ENCODE results near the gene HNRNPUL2. TPM values are rescaled to one million over a fixed set of nuclear protein-coding genes. Genes with fewer than 3 reads are reported as not detected.
A peak's percentile ranks its signal among the peaks of the same experiment; 100 is the strongest.

HNRNPUL2 gene
- total and polyA plus RNA-seq, 2 donors (not counting 1 experiment from before 2014, with no cell fraction given) = 14.5 to 18.8 TPM

DNA sequence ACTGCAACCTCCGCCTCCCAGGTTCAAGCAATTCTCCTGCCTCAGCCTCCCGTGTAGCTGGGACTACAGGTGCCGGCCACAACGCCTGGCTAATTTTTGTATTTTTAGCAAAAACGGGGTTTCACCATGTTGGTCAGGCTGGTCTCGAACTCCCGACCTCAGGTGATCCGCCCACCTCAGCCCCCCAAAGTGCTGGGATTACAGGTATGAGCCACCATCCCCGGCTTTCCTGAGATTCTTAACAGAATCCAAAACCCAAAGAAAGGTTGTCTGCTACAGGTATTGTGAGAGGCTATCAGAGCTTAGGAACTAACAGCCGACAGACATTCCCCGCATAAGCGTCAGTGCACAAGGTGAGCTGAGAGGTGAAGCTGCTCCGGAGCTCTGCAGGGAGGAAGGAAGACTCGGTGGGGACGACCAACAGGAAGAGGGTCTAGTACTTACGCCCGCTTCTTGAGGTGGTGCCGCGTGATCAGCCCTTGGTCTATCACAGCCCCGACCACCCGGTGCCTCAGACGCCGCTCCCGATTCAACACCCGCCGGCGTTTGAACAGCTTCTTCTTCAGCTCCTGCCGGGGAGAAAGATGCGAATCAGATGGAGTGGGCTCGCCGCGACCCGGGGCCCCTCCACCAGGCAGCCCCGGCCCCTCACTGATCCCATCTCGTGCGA is 62.7 kb downstream of the HNRNPUL2 start:
- Histone ChIP-seq H3K27ac (ENCODE audit: insufficient read depth, low read length) (peak overlapping the region; percentile 45), H2AFZ (ENCODE audit: low read length) (peak overlapping the region; percentile 50), H3K27me3 (ENCODE audit: control insufficient read depth, insufficient read depth, low read length) (no peaks in the 10 kb centered on the region), H3K36me3 (ENCODE audit: control insufficient read depth, insufficient read depth, low read length) (peaks cover 15% of the 10 kb centered on the region), H3K9ac (ENCODE audit: insufficient read depth, low read length) (peak overlapping the region; percentile 48), H3K4me1 (ENCODE audit: control insufficient read depth, extremely low read depth, insufficient read depth, low read length) (peaks cover 10% of the 10 kb centered on the region), H3K4me2 (ENCODE audit: extremely low read depth, insufficient read depth, low read length) (peak overlapping the region; percentile 60), H3K79me2 (ENCODE audit: control insufficient read depth, insufficient read depth, low read length) (peaks cover 29% of the 10 kb centered on the region), H4K20me1 (ENCODE audit: control insufficient read depth, extremely low read depth, insufficient read depth, low read length) (no peaks in the 10 kb centered on the region), H3K9me3 (ENCODE audit: control insufficient read depth, insufficient read depth, low read depth, low read length) (no peaks in the 10 kb centered on the region), H3K4me3 (replicated peaks in 1 of 4; ENCODE audit: control extremely low read depth in 1 of 4, insufficient read depth in 1 of 4, low read depth in 3 of 4, low read length in 4 of 4) (peak overlapping the region; percentile 43 to 90 (median 70))
- TF ChIP-seq, protein P1, sequence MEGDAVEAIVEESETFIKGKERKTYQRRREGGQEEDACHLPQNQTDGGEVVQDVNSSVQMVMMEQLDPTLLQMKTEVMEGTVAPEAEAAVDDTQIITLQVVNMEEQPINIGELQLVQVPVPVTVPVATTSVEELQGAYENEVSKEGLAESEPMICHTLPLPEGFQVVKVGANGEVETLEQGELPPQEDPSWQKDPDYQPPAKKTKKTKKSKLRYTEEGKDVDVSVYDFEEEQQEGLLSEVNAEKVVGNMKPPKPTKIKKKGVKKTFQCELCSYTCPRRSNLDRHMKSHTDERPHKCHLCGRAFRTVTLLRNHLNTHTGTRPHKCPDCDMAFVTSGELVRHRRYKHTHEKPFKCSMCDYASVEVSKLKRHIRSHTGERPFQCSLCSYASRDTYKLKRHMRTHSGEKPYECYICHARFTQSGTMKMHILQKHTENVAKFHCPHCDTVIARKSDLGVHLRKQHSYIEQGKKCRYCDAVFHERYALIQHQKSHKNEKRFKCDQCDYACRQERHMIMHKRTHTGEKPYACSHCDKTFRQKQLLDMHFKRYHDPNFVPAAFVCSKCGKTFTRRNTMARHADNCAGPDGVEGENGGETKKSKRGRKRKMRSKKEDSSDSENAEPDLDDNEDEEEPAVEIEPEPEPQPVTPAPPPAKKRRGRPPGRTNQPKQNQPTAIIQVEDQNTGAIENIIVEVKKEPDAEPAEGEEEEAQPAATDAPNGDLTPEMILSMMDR (conservative IDR thresholded peaks at IDR 0.05 in 1 of 2, IDR thresholded peaks at IDR 0.05 in 1 of 2; ENCODE audit: low read depth in 1 of 2, low read length in 2 of 2) = no peak
- TF ChIP-seq EZH2 (IDR thresholded peaks at IDR 0.05; ENCODE audit: low read length, missing control alignments) = no peak
- peak in 1 of 2 donors; percentile 67 for DNase-seq (ENCODE audit: low read depth in 2 of 2)

Other genes with a start within 250 kb of the HNRNPUL2 start
- 396 and 762 TPM in 2 replicates for gene AHNAK, start 180.7 kb downstream of the HNRNPUL2 start, total RNA-seq
- 209 and 220 TPM in 2 replicates for gene AHNAK, start 180.7 kb downstream of the HNRNPUL2 start, polyA plus RNA-seq
- gene EEF1G, start 153.6 kb downstream of the HNRNPUL2 start, total RNA-seq = 1,405 and 1,825 TPM in 2 replicates
- gene EEF1G, start 153.6 kb downstream of the HNRNPUL2 start, polyA plus RNA-seq = 1,308 and 1,333 TPM in 2 replicates
- gene TUT1, start 135.9 kb downstream of the HNRNPUL2 start, total RNA-seq = 6.9 and 7.8 TPM in 2 replicates
- gene TUT1, start 135.9 kb downstream of the HNRNPUL2 start, polyA plus RNA-seq = 5.5 and 6.8 TPM in 2 replicates
- gene MTA2, start 125.6 kb downstream of the HNRNPUL2 start, total RNA-seq = 117 and 124 TPM in 2 replicates
- gene MTA2, start 125.6 kb downstream of the HNRNPUL2 start, polyA plus RNA-seq = 31.4 and 33.6 TPM in 2 replicates
- 17.5 and 20.5 TPM in 2 replicates for gene EML3, start 114.7 kb downstream of the HNRNPUL2 start, total RNA-seq
- 17.8 and 22.6 TPM in 2 replicates for gene EML3, start 114.7 kb downstream of the HNRNPUL2 start, polyA plus RNA-seq
- gene ROM1, start 114.2 kb downstream of the HNRNPUL2 start, total RNA-seq = 8.5 and 9.9 TPM in 2 replicates
- gene ROM1, start 114.2 kb downstream of the HNRNPUL2 start, polyA plus RNA-seq = 1.7 and 3.0 TPM in 2 replicates
- 29.1 and 30.8 TPM in 2 replicates for gene B3GAT3, start 105.5 kb downstream of the HNRNPUL2 start, total RNA-seq
- 15.9 and 17.6 TPM in 2 replicates for gene B3GAT3, start 105.5 kb downstream of the HNRNPUL2 start, polyA plus RNA-seq
- gene GANAB, start 80.8 kb downstream of the HNRNPUL2 start, total RNA-seq = 167 and 279 TPM in 2 replicates
- 328 and 368 TPM in 2 replicates for gene GANAB, start 80.8 kb downstream of the HNRNPUL2 start, polyA plus RNA-seq
- 16.4 and 16.7 TPM in 2 replicates for gene INTS5, start 74.2 kb downstream of the HNRNPUL2 start, total RNA-seq
- gene INTS5, start 74.2 kb downstream of the HNRNPUL2 start, polyA plus RNA-seq = 9.4 and 13.2 TPM in 2 replicates
- gene C11orf98, start 62.2 kb downstream of the HNRNPUL2 start, total RNA-seq = 25.4 and 33.4 TPM in 2 replicates
- gene C11orf98, start 62.2 kb downstream of the HNRNPUL2 start, polyA plus RNA-seq = 38.2 and 64.8 TPM in 2 replicates
- 8.4 and 9.8 TPM in 2 replicates for gene CSKMT, start 62.1 kb downstream of the HNRNPUL2 start, total RNA-seq
- gene CSKMT, start 62.1 kb downstream of the HNRNPUL2 start, polyA plus RNA-seq = 2.6 and 2.9 TPM in 2 replicates
- 12.1 and 14.0 TPM in 2 replicates for gene UQCC3, start 55.8 kb downstream of the HNRNPUL2 start, total RNA-seq
- gene UQCC3, start 55.8 kb downstream of the HNRNPUL2 start, polyA plus RNA-seq = 4.7 and 7.3 TPM in 2 replicates
- 3.6 and 4.5 TPM in 2 replicates for gene LBHD1, start 55.2 kb downstream of the HNRNPUL2 start, total RNA-seq
- gene LBHD1, start 55.2 kb downstream of the HNRNPUL2 start, polyA plus RNA-seq = 3.1 and 3.4 TPM in 2 replicates
- gene UBXN1, start 48.4 kb downstream of the HNRNPUL2 start, total RNA-seq = 143 and 229 TPM in 2 replicates
- gene UBXN1, start 48.4 kb downstream of the HNRNPUL2 start, polyA plus RNA-seq = 76.4 and 88.6 TPM in 2 replicates
- gene LRRN4CL, start 37.9 kb downstream of the HNRNPUL2 start, total RNA-seq = 13.4 and 31.5 TPM in 2 replicates
- 7.9 and 12.7 TPM in 2 replicates for gene LRRN4CL, start 37.9 kb downstream of the HNRNPUL2 start, polyA plus RNA-seq
- gene BSCL2, start 20.0 kb downstream of the HNRNPUL2 start, total RNA-seq = 37.8 and 62.1 TPM in 2 replicates
- 35.5 and 54.0 TPM in 2 replicates for gene BSCL2, start 20.0 kb downstream of the HNRNPUL2 start, polyA plus RNA-seq
- not detected in 2 replicates for gene GNG3, start 19.8 kb downstream of the HNRNPUL2 start, total RNA-seq
- gene GNG3, start 19.8 kb downstream of the HNRNPUL2 start, polyA plus RNA-seq = 0.07 TPM in 1 of 2 replicates, not detected in the other
- gene TTC9C, start 1.0 kb upstream of the HNRNPUL2 start, total RNA-seq = 32.4 and 44.4 TPM in 2 replicates
- gene TTC9C, start 1.0 kb upstream of the HNRNPUL2 start, polyA plus RNA-seq = 26.1 and 27.3 TPM in 2 replicates
- 13.4 and 14.4 TPM in 2 replicates for gene ZBTB3, start 26.7 kb upstream of the HNRNPUL2 start, total RNA-seq
- 6.2 and 6.8 TPM in 2 replicates for gene ZBTB3, start 26.7 kb upstream of the HNRNPUL2 start, polyA plus RNA-seq
- gene POLR2G, start 34.1 kb upstream of the HNRNPUL2 start, total RNA-seq = 68.8 and 80.6 TPM in 2 replicates
- 216 and 228 TPM in 2 replicates for gene POLR2G, start 34.1 kb upstream of the HNRNPUL2 start, polyA plus RNA-seq
- 16.7 and 18.8 TPM in 2 replicates for gene TAF6L, start 43.9 kb upstream of the HNRNPUL2 start, total RNA-seq
- gene TAF6L, start 43.9 kb upstream of the HNRNPUL2 start, polyA plus RNA-seq = 10.0 and 12.7 TPM in 2 replicates
- 27.5 and 41.9 TPM in 2 replicates for gene TMEM179B, start 59.9 kb upstream of the HNRNPUL2 start, total RNA-seq
- gene TMEM179B, start 59.9 kb upstream of the HNRNPUL2 start, polyA plus RNA-seq = 64.8 and 69.5 TPM in 2 replicates
- gene TMEM223, start 64.5 kb upstream of the HNRNPUL2 start, total RNA-seq = 11.7 and 16.4 TPM in 2 replicates
- gene TMEM223, start 64.5 kb upstream of the HNRNPUL2 start, polyA plus RNA-seq = 14.4 and 15.4 TPM in 2 replicates
- gene NXF1, start 78.0 kb upstream of the HNRNPUL2 start, total RNA-seq = 14.9 and 17.2 TPM in 2 replicates
- gene NXF1, start 78.0 kb upstream of the HNRNPUL2 start, polyA plus RNA-seq = 27.8 and 43.7 TPM in 2 replicates
- gene STX5, start 104.6 kb upstream of the HNRNPUL2 start, total RNA-seq = 40.3 and 44.9 TPM in 2 replicates
- 48.7 and 48.9 TPM in 2 replicates for gene STX5, start 104.6 kb upstream of the HNRNPUL2 start, polyA plus RNA-seq
- not detected in 2 replicates for gene TEX54, start 105.4 kb upstream of the HNRNPUL2 start, total RNA-seq
- gene TEX54, start 105.4 kb upstream of the HNRNPUL2 start, polyA plus RNA-seq = not detected in 2 replicates
- gene WDR74, start 112.1 kb upstream of the HNRNPUL2 start, total RNA-seq = 85.3 and 86.9 TPM in 2 replicates
- gene WDR74, start 112.1 kb upstream of the HNRNPUL2 start, polyA plus RNA-seq = 14.8 and 24.0 TPM in 2 replicates
- 344 and 441 TPM in 2 replicates for gene SLC3A2, start 153.4 kb upstream of the HNRNPUL2 start, total RNA-seq
- gene SLC3A2, start 153.4 kb upstream of the HNRNPUL2 start, polyA plus RNA-seq = 91.2 and 132 TPM in 2 replicates
- not detected in 2 replicates for gene CHRM1, start 193.9 kb upstream of the HNRNPUL2 start, total RNA-seq
- gene CHRM1, start 193.9 kb upstream of the HNRNPUL2 start, polyA plus RNA-seq = not detected in 2 replicates